Measurements from ENCODE around the gene PRSS2.
"Not testable (repeated sequence)": the region's sequence is repeated elsewhere in the genome, so short reads cannot be mapped to it uniquely, and the experiment has no call there.

Gene PRSS2

DNA sequence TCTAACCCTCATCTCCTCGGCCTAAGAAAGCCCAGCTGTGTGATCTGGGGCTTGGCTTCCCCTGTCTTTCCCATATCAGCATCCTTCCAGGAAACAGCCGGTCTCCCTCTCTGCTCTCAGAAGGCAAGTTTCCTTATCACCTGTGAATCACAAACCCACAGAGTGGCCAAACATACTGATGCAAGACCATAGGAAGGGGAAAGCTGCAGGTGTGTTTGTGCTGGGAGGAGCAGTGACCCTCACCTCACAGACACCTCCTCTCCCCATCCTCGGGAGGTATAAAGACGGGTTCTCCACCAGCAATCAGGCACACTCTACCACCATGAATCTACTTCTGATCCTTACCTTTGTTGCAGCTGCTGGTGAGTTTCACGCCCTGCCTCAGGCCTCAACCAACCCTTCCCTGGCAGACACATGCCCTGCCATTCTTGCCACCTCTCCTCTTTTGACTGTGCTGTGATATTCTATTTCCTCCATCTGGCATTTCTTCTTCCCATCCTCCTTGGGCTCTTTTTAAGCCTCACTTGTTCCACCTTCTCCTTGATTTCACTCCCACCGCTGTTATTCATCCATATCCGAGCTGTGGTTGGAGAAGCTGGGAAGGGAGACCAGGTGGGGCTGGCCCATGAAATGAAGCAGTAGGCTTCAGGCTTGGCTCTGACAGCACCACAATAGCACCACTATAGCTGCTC is at the start of gene PRSS2:
PRSS2 (plus strand) TSS at position 310 of the 692 bp plus-strand sequence; CDS start at position 323, 13 bp downstream.
- no peak for DNase-seq (ENCODE audit: low spot score)

DNA sequence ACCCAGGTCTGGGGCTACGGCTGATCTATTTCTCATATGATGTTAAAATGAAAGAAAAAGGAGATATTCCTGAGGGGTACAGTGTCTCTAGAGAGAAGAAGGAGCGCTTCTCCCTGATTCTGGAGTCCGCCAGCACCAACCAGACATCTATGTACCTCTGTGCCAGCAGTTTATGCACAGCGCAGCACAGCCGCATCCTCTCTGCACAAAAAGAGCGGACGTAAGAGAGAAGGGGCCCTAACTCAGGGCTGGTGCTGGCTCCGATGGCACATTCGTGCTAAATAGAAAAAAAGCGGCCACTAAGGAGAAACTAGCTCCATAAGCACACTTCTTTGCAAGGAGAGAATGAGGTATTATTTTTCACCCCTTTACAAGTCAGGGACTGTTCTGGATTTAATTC is 49.8 kb upstream of the PRSS2 start:
- no peak for DNase-seq (ENCODE audit: low spot score)

DNA sequence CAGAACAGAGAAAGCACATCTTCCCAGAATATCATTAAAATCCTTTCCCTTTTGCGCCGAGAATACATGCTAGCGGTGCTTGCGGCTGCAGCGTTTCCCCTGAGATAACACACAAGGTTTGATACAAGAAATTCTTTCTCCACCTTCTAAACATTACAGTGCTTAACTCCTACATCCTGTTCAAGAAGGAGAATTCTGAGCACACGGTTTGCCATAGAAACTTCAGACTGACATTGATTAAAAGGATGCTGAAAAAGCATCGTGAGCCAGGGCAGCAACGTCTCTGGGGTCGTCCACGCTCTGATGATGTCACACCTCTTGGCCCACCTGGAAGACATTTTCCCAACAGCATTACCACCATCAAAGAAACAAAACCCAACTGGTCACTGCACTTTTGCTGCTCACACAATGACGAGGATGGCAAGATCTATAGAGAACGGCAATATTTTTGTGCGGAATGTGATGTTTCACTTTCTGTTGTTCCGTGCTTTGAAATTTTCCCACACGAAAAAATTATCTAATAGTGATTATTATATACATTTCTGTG is 48.4 kb upstream of the PRSS2 start:
- no peak for DNase-seq (ENCODE audit: low spot score)

DNA sequence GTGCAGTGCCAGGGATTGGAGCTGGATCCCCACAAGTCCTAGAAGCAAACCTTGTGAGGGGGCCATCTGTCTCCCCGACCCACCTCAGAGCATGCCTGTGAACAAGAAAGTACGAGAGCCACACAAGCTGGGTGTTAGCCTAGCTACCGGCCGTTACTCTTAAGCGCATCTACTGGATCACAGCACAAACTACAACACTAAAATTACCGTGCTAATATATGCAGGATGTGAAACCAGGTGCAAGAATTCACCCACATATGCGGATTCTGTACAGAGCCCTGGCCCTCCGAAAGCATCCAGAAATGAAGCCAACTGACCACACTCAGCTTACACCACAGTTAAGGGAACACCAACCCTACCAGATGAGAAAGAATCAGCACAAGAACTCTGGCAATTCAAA is 37.5 kb upstream of the PRSS2 start:
- DNase-seq (ENCODE audit: low spot score), result no peak

DNA sequence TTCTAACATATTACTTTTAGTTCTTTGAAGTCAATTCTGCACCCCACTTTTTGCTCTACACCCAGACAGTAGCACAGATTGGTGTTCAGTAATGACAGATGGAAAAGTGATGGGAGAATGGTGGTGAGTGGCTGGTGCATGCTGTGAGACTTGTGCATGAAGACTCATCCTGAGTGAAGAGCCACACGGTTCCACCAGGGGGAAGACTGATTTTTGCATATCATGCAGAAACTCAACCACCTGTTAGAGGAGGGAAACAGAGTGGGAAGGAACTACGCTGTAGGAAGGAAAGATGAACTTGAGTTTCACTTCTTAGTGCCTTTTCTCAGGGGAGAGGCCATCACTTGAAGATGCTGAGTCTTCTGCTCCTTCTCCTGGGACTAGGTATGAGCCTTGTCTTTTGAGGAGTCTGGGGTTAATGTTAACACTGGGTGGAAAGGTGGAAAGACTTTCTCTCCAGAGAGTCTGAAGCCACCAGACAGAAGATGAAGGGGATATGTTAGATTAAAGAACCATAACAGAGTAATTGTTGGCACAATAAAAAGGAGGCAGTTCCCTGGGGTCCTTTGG is 30.8 kb upstream of the PRSS2 start:
- DNase-seq (ENCODE audit: low spot score), result no peak

DNA sequence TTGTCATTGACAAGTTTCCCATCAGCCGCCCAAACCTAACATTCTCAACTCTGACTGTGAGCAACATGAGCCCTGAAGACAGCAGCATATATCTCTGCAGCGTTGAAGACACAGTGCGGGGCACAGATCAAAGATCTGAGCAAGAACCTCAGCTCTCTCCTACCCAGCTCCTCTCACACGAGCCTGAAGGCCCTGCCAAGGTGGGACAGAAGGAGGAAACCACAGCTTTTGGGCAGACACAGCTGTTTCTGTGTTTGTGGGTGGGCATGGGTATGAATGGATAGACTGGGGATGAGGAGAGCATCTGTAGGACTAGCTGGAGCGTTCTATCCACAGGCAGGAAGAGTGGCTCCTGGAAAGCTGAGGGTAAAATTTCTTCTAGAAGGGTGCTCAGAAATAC is 30.0 kb upstream of the PRSS2 start:
- no peak for DNase-seq (ENCODE audit: low spot score)

DNA sequence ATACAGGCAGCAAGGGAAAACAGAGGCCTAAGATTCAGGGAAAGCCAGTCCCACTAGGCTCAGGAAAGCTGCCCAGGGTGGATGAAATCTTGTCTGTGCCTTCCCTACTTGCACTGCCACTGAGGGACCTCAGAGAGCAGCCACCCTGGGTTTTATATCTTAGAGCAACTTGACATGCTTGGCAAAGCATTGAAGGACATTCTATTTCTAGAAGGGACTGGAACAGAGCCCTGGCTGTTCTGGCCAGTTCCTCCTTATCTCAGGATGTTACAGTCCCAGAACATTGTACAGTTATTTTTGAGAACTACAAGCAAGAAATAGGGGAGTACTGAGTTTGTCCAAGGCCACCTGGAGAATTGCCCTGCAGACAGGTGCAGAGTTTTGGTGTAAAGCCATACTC is 28.8 kb upstream of the PRSS2 start:
- not testable (repeated sequence) for DNase-seq (ENCODE audit: low spot score)

DNA sequence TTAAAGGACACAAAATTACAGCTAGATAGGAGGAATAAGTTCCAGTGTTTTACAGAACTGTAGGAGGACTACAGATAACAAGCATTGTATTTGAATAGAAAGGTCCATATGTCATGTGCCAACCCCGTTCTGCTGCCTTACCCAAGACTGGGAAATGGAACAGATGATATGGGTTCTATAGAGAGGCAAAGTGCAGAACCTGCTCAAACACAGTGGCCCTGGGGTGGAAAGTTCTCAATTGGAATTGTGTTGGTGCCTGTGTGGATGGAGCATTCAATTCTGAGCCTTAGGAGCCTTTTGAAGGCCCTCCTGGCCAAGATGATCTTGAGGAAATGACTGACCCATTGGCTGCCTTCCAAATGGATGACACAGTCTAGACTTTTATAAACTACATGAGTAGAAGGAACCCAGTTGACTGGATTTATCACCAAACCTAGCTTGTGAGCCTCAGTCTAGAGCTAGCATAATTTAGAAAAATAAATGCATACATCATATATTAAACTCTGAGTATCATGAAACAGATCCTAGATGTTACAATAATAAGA is 25.6 kb upstream of the PRSS2 start:
- DNase-seq (ENCODE audit: low spot score), result no peak

DNA sequence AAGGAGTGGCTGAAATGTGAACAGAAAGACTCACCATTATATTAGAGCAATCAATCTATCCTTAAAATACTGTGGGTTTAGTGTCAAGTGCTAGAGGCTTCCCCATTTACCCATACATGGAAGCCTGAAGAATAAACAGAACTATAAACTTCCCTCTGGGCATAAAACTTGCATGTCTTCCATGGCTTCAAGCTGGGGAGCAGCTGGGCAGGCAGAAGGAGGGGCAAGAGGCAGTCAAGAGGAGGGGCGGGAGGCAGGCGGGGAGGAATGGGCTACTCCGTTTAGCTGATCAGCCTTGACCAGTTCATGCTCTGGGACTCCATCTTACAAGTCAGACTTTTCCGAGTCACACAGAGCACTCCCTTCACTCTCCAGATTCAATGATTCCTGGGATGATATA is 25.0 kb upstream of the PRSS2 start:
- no peak for DNase-seq (ENCODE audit: low spot score)

DNA sequence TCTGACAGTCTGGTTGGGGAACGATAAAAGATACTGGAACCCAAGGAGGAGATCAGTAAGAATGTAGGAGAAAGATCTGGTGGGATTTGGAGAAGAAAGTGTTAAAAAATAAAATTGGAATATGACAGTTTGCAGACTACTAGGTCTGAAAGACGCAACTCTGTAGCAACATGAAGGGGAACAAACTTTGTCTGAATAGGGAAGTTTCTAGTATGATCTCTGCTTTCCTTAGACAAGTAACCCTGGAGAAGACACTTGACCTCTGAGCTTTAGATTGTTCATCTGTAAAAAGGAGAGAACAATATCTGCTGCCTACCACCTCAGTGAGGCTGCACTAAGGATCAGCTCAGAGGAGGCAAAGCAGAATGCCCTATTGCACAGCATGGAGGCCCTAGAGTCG is 24.5 kb upstream of the PRSS2 start:
- no peak for DNase-seq (ENCODE audit: low spot score)

DNA sequence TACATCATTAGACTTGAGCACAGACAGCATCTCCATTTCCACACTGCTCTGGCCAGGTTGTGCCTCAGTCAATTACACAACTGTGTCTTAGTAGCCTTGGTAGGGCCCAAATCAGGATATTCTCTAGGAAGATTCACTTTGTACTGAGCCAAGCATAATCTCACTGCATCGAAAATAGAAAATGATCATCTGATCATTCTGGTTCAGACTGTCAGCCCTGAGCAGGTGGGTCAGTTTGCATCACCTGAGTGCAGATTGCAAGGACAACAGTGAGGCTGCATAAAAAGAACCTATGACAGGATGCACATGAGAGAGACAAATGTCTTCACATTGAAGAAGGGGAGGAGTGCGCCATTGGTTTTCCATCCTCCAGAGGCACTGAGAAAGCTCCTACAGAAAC is 22.4 kb upstream of the PRSS2 start:
- not testable (repeated sequence) for DNase-seq (ENCODE audit: low spot score)

DNA sequence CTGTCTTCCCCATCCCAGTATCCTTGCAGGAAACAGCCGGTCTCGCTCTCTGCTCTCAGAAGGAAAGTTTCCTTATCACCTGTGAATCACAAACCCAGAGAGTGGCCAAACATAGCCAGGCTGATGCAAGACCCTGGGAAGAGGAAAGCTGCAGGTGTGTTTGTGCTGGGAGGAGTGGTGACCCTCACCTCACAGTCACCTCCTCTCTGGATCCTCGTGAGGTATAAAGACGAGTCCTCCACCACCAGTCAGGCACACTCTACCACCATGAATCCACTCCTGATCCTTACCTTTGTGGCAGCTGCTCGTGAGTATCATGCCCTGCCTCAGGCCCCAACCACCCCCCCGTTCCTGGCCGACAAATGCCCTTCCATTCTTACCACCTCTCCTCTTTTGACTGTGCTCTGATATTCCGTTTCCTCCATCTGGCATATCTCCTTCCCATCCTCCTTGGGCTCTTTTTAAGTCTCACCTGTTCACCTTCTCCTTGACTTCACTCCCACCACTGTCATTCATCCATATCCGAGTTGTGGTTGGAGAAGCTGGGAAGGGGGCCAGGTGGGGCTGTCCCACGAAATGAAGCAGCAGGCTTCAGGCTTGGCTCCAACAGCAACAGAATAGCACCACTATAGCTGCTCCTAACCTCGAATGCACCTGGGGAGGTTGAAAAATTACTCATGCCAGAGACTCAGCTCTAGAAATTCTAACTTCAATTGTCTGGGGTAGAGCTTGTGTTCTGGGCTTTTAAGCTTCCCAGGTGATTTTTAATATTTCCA is 21.4 kb upstream of the PRSS2 start, which contains the start of gene PRSS1:
PRSS1 (plus strand) TSS at position 255 of the 776 bp plus-strand sequence; CDS start at position 268, 13 bp downstream.
- no peak for DNase-seq (ENCODE audit: low spot score)

DNA sequence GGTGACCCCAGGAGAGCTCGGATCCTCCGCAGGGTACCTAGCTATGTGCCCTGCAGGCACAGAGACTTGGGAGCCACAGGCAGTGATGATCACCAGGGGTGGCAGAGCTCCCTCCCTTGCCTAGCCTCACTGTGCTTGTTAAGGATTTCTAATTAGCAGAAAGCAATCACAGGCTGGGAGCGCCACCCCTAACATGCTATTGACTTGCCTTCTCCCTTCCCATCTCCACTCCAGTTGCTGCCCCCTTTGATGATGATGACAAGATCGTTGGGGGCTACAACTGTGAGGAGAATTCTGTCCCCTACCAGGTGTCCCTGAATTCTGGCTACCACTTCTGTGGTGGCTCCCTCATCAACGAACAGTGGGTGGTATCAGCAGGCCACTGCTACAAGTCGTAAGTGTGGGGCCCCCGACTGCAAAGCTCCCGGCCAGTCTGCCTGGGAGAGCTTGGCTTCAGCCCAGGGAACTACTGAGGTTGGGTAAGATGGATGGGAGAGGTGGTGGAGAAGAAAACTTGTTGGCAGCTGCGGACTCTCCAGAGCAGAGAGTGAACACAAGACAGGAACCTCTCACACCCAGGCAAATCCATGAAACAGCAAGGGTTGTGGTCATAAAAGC is 20.3 kb upstream of the PRSS2 start:
- DNase-seq (ENCODE audit: low spot score), result no peak

DNA sequence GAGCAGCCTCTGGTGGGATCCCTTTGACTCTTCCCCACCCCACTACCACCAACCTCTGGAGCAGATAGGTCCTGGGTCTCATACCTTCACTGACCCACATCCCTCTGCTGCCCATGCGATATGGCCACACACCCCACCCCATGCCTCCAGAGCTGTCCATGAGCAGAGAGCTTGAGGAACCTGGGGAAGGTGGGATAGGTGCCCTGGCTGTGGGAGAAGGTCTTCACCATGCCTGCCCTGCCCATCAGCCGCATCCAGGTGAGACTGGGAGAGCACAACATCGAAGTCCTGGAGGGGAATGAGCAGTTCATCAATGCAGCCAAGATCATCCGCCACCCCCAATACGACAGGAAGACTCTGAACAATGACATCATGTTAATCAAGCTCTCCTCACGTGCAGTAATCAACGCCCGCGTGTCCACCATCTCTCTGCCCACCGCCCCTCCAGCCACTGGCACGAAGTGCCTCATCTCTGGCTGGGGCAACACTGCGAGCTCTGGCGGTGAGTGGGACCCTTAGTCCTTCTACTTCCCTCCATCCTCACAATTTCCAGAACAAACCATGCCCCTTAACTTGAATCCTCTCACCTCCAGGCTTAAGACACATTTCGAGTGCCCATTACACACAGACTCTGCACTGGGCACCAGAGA is 19.1 kb upstream of the PRSS2 start:
- DNase-seq (ENCODE audit: low spot score), result not testable (repeated sequence)

DNA sequence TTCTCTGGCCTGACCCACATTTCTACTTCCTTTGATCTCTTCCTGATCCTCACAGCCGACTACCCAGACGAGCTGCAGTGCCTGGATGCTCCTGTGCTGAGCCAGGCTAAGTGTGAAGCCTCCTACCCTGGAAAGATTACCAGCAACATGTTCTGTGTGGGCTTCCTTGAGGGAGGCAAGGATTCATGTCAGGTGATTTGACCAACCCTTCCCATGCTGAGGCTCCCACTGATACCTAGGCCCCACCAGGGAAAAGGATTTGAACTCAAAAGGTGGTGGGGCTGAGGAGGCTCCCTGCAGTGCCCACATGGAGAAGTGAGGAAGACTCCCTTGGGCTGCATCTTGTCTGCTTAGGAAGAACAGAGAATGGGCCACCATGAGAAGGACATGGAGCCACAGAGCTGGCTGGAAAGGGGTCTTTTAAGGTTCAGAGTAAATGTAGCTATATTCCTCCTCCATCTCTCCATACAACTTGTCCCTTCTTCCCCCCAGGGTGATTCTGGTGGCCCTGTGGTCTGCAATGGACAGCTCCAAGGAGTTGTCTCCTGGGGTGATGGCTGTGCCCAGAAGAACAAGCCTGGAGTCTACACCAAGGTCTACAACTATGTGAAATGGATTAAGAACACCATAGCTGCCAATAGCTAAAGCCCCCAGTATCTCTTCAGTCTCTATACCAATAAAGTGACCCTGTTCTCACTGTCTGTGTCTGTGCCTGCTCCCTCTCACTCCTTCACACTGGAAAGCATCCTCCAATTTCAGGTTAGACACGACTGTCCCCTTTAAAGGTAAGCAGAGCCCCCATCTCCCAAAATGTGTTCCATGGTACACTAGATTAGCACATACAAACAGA is 18.2 kb upstream of the PRSS2 start:
- no peak for DNase-seq (ENCODE audit: low spot score)

DNA sequence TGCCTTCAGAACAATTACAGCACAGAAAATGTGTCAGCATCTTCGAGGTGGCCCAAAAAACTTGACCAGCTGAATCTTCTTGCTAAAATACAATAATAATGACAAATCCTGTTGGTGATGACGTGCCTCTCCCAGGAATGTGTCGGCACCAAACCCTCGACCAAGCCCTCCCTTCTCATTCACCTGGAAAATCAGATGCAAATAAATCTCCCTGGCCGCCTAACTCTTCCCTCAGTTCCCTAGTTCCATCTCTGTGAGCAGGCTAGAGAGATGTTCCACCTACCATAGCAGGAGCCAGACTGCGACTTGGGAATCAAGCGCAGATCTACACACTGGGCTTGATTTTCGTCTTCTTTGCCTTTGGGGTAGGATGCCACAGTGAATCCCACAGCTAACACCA is 17.4 kb upstream of the PRSS2 start:
- no peak for DNase-seq (ENCODE audit: low spot score)

DNA sequence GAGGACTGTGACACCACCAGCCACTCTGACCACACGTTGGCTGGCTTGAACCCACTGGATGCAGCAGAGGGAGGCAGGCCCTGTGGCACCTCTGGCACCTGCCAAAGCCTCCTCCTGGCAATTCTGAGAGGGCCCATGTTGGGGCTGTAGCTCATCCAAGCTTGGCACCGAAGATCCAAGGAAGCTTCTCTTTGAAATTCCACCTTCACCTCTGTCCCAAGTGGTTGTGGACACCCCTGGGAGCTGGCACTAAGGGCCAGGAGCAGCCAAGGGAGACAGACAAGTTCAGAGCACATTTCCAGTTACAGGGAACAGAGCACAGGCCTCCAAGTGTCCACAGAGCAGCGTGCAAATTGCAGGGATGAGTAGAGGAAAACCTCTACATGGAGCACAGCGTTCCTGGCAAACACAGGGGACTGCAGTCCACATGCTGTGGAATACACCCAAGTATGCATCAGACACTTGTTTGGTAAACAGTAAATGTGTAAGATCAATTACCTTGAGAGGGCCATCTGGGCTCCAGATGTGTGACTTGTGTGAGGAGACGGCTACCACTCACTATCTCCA is 16.8 kb upstream of the PRSS2 start:
- not testable (repeated sequence) for DNase-seq (ENCODE audit: low spot score)

DNA sequence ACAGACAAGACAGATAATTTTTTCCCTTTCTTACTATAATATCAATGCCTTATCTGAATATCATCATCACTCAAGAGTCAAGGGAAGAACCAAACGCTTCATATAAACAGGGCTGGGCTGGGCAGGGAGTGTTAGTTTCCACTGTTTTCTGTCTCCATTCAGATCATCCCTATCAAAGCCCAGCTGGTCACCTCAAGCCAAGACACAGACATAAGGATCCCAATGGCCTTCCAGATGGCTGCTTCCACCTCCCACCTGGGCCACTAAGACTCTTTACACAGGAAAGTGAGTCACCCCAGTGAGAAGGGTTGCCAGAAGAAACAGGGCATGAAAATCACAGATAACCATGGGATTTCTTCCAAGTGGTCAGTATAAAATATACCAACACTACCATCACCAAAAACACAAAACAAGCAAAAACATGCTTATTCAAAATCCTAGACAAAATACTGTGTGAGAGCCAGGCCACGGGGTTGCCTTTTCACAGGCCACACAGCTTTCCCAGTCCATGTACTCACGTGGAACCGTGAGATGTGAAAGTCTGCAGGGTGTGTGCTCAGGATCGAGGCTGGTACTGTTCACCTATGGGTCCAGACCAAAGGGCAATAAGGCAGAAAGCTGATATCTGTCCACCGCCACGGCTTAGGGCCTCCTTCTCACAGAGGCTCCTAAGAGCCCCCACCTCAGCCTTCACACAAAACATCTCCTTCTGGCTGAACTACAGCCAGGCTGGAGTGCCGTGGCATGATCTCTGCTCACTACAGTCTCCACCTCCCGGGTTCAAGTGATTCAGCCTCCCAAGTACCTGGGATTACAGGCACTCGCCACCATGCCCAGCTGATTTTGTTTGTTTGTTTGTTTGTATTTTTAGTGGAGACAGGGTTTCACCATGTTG is 15.8 kb upstream of the PRSS2 start:
- no peak for DNase-seq (ENCODE audit: low spot score)

DNA sequence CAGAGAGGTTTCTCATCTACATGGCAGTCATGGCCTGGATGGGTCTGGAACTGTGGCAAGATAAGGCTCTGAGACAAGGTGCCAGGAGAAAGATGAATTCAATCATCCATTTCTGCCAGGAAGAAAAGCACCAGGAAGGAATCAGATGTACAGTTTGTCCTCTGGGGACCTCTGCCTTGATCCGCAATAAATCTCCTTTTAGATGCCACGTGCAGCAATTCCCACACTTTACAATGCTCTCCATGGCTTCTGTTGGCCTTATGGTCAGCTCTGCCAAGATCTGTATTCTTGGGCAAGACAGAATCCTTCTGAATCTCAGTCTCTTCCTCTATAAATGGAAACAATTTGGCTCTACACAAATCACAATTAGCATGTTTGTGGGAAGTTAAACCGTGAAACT is 12.5 kb upstream of the PRSS2 start:
- DNase-seq (ENCODE audit: low spot score), result not testable (repeated sequence)
